HG03060 (cell line): Measurements from ENCODE around the gene PLAU.

ENCODE experiments used
- ATAC-seq: cut with Tn5 transposase; IDR thresholded peaks from one replicate; pipeline ENCODE4 v1.9.1; 2021; ENCODE audit warnings: low read depth, moderate number of reproducible peaks; ENCODE audit not compliant: unreplicated experiment

The PLAU gene

DNA sequence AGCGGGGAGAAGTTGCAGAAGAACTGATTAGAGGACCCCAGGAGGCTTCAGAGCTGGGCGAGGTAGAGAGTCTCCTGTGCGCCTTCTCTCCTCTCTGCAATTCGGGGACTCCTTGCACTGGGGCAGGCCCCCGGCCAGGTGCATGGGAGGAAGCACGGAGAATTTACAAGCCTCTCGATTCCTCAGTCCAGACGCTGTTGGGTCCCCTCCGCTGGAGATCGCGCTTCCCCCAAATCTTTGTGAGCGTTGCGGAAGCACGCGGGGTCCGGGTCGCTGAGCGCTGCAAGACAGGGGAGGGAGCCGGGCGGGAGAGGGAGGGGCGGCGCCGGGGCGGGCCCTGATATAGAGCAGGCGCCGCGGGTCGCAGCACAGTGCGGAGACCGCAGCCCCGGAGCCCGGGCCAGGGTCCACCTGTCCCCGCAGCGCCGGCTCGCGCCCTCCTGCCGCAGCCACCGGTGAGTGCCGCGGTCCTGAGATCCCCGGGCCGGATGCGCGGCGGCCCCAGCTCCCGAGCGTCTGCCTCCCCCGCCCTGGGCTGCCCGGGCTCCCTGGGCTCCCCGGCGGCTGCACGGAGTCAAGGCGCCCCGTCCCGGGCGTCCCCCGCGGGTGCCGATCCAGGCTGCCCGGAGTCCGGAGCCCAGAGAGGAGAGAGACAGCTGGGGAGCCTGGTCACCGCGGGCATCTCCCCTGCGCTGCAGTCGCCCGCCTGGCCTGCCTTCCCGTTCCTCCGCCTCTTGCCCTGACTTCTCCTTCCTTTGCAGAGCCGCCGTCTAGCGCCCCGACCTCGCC lies at the start of gene PLAU:
Gene PLAU (plus strand): TSS at position 369 of the 789 bp plus-strand sequence. CDS start 424 bp downstream, outside the sequence.
- ATAC-seq = no peak

GRCh38 chr10:73862011-73862410 lies 48.9 kb upstream of the PLAU start:
- no peak for ATAC-seq

GRCh38 chr10:73863039-73863817 lies 47.7 kb upstream of the PLAU start:
- ATAC-seq = no peak

GRCh38 chr10:73864229-73864628 lies 46.7 kb upstream of the PLAU start:
- ATAC-seq = no peak

DNA sequence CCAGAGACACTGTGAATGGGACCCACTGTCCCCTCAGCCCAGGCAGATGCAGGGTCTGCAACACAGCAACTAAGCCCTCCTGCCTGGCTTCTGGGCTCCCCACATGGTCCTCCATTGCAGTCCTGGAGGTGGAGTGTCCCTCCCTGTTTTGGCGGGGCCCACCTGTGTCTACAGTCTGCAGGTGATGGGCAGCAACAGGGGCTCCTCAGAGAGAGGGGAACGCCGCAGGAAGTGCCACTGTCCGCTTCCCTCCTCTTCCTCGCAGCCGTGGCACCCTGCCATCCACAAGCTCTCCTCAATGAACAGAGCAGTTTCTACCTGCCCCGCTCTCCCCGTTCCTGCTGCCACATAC lies 45.8 kb upstream of the PLAU start:
- no peak for ATAC-seq

GRCh38 chr10:73865459-73866442 lies 45.2 kb upstream of the PLAU start:
- no peak for ATAC-seq

- no peak for ATAC-seq
These were observed 44.3 kb upstream of the PLAU start for GRCh38 chr10:73866621-73867020.

- no peak for ATAC-seq
These were observed 43.7 kb upstream of the PLAU start for GRCh38 chr10:73867126-73867807.

DNA sequence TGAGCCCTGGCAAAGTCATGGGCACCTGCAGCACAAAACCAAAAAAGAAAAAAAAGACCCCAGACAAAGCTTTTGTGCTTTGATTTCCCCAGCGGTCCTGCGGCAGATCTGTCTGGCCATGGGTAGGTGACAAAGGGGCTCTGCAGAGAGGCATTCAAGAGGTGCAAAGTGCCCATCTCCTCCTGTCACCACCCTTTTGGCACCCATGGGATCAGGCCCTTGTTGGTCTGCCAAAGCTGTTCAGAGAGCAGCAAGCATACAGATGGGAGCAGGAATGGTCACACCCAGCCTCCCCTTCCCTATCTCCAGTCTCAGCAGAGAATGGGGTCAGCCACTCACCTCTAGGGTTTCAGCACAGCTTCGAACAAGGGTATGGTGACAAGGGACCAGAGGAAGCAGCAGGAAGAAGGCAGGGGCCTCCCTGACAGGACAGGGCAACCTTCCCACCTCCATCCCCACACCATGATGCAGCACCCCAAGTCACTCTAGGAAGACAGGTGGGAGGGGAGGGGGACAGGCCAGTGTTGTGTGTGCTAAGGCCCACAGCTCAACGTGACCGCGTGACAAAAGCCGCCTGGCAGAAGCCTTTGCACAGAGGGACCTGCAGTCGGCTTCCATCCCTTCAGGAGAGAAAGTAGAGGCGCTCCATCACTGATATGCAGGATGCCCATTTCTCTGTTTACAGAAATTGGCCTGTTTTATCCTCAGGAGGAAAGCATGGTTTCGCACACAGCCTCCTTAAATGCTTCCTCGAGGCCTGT lies 42.9 kb upstream of the PLAU start:
- no peak for ATAC-seq

GRCh38 chr10:73868655-73869195 lies 42.2 kb upstream of the PLAU start:
- ATAC-seq = no peak

- ATAC-seq = no peak
These were observed 39.4 kb upstream of the PLAU start for GRCh38 chr10:73871295-73872189.

- ATAC-seq = no peak
These were observed 38.7 kb upstream of the PLAU start for GRCh38 chr10:73872190-73872710.

DNA sequence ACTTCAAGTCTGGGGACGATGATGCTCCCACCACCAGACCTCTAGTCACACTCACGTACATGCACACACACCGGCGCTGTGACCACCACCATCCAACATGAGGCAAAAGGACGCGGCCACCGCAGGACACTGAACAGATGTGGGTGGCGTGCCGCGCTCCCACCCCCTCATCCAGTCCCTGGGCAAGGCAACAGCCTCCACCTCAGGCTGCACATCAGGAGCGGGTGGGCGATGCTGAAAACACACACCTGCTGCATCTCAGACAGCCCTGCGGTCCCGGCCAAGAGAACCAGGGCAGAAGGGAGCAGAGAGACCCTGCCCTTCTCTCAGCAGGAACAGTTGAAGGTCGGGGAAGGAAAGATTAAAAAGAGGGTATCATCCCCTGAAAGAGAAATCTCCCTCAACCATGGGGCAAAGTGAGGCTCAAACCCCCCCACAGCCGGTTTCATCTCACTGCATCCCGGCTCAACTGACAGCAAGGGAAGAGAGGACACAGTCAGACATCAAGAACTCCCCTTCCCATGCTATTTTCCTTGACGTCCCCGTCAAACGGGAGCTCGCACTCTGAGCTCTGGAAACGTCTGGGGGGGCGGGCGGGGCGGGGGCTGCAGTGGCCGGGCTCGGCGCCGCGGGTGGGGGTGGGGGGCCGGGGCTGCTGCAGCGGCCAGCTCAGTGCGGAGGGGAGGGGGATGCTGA lies 37.6 kb upstream of the PLAU start:
- ATAC-seq = no peak

- ATAC-seq = no peak
These were observed 37.1 kb upstream of the PLAU start for GRCh38 chr10:73873838-73874215.

DNA sequence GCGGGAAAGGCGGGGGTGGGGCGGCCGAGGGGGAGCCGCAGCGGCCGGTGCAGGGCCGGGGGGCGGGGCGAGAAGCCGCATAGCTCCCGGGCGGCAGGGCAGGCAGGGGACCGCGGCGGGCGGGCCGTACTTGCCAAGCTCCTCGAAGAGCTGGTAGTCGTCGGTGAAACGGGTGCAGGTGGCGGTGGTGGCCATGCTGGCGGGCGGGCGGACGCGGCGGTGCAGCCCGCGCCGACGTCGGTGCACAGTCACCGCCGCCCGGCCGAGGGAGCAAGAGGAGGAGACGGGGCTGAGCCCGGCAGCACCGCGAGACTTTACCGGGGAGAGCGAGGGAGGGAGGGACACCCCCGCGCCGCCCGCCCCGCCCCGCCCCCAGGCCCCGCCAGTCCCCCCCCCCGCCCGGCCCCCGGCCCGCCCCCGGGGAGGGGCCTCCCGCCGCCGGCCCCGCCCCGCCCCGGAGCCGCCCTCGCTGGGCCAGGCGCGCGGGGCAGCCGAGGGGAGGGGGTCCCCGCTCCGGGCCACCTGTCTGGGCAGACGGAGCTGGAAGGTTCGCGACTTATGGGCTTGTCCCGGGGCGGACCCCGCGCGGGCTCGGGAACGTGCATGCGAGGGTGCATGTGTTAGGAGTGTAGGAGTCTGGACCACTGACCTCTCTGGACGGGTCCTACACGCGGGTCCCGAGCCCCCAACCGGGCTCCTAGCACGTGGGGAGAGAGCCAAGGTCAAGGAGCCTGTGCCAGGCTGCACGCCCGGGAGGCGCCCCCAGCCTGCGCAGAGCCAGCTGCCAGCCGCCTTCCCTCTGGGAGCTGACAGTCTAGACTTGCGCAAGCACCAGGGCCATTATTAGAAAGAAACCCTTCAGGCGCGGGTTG lies 36.4 kb upstream of the PLAU start, which contains the start of gene CAMK2G:
Gene CAMK2G (minus strand): TSS at position 289 of the 872 bp plus-strand sequence. CDS start 94 bp downstream, at position 195.
- ATAC-seq = no peak

DNA sequence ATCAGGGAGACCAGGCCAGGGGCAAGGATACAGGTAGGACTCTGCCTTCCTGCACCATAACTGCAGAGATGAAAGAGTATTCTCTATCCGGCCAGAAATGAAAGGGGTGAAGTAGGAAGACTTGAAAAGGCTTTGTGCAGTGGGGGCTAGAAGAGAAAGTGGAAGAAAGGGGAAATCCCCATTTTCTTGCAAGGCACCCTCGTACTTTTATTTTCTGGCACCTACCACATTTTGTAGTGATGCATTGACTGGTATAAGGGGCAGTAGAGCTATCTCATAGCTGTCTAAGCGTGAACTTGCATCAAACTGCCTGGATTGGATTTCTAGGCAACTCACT lies 35.8 kb upstream of the PLAU start:
- ATAC-seq = no peak
